Measurements from ENCODE around the gene RASGEF1C. TPM values are rescaled to one million over a fixed set of nuclear protein-coding genes. Genes with fewer than 3 reads are reported as not detected.

RASGEF1C gene
- total and polyA plus RNA-seq, 8 donors, result 0.20 to 6.8 (median 0.86) TPM; not detected in 4

DNA sequence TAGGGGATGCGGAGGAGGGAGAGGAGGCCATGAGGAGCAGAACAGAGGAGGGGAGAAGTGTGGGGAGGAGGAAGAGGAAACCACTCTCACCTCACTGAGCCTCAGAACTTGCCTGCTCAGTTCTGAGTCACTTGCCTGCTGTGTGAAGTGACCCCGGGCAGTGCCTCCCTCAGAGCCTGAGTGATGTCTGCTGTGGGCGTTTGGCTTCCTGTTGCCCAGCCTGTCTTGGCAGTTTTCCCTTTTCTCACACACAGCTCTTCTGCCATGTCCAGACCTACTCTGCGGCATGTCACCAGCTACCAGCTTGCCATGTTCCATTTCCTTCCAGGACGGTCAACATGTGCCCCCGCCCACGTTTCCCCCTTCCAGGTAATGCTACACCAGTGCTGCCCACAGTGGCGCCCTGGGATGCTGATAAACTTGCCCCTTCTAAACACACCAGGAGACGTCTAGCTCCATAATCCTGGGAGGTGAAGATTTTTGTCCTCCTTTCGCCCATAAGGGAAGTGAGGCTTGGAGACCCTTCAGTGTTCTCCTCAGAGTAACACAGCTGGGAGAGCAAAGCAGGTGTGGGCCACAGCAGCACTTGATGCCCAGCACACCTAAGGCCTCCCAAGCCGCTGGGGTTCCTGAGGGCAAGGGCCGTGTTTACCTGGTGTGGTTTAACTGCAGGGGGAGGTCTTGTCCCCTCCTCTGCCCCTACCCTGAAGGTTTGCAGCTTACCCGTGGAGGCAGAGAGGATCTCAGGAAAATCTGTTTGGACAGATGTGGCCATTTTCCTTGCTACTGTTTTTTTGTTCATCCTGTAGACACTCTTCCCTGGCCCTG lies 73.7 kb downstream of the RASGEF1C start:
- Histone ChIP-seq H3K36me3 (no peaks in the 10 kb centered on the region), H3K4me1 (no peaks in the 10 kb centered on the region), H3K9me3 (no peaks in the 10 kb centered on the region), H3K27me3 (peaks cover 0 to 55% (median 15%) of the 10 kb centered on the region in 3 donors), H3K27ac (no peak overlapping the region), H3K4me3 (no peak overlapping the region)
- TF ChIP-seq POLR2A (IDR thresholded peaks at IDR 0.05) (no peak), POLR2AphosphoS5 (IDR thresholded peaks at IDR 0.05) (no peak), EP300 (IDR thresholded peaks at IDR 0.05) (no peak)
- TF ChIP-seq, protein P1, sequence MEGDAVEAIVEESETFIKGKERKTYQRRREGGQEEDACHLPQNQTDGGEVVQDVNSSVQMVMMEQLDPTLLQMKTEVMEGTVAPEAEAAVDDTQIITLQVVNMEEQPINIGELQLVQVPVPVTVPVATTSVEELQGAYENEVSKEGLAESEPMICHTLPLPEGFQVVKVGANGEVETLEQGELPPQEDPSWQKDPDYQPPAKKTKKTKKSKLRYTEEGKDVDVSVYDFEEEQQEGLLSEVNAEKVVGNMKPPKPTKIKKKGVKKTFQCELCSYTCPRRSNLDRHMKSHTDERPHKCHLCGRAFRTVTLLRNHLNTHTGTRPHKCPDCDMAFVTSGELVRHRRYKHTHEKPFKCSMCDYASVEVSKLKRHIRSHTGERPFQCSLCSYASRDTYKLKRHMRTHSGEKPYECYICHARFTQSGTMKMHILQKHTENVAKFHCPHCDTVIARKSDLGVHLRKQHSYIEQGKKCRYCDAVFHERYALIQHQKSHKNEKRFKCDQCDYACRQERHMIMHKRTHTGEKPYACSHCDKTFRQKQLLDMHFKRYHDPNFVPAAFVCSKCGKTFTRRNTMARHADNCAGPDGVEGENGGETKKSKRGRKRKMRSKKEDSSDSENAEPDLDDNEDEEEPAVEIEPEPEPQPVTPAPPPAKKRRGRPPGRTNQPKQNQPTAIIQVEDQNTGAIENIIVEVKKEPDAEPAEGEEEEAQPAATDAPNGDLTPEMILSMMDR (IDR thresholded peaks at IDR 0.05), result no peak
- WGBS, 5 donors, result 47 to 53% (median 50%) methylated on average over 11 to 13 of the region's 13 CpGs
- intact Hi-C loops (cut with DNase I; ENCODE audit: low total_unique reads), result no loop called here
- peak; percentile 23 to 30 for DNase-seq

DNA sequence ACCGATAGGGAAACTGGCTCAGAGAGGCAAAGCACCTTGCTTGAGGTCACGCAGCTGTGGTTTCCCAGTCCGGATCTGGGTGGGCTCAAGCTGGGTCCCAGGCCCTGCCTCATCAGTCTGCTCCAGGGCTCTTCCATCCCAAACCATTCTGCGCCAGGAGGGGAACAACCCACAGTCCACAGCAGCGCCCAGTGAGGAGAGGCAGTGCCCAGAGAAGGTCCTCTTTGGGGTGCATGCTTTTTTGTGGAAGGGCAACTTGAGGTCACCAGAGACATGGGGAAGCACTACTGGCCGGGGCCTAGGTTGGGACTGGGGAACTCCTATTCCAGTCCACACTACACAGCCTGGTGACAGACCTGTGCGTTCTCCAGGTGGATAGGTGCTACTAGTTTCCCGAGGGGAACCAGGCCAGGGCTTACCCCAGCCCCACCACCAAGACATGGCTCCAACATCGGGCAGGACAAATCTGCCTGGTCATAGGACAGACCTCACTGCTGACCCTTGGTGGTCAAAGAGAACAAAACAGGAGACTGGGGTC lies 75.0 kb downstream of the RASGEF1C start:
- Histone ChIP-seq H3K4me1 (no peaks in the 10 kb centered on the region), H3K27me3 (peaks cover 0 to 42% (median 6%) of the 10 kb centered on the region in 3 donors), H3K4me3 (no peak overlapping the region), H3K9me3 (no peaks in the 10 kb centered on the region), H3K27ac (no peak overlapping the region), H3K36me3 (no peaks in the 10 kb centered on the region)
- DNase-seq, result peak; percentile 1 to 9
- WGBS, 5 donors, result 83 to 91% (median 89%) methylated on average over 7 to 9 of the region's 9 CpGs
- TF ChIP-seq EP300 (IDR thresholded peaks at IDR 0.05), result no peak
- TF ChIP-seq, protein P1 (IDR thresholded peaks at IDR 0.05), result no peak
- TF ChIP-seq POLR2A (IDR thresholded peaks at IDR 0.05), result no peak
- no peak for TF ChIP-seq POLR2AphosphoS5 (IDR thresholded peaks at IDR 0.05)
- intact Hi-C loops (cut with DNase I; ENCODE audit: low total_unique reads), result no loop called here

- TF ChIP-seq, protein P1 (IDR thresholded peaks at IDR 0.05), result no peak
- no peak for TF ChIP-seq POLR2AphosphoS5 (IDR thresholded peaks at IDR 0.05)
- no peak for TF ChIP-seq EP300 (IDR thresholded peaks at IDR 0.05)
- TF ChIP-seq POLR2A (IDR thresholded peaks at IDR 0.05), result no peak
- WGBS, 5 donors, result 72 to 89% (median 82%) methylated on average over 4 of the region's 4 CpGs
- Histone ChIP-seq H3K4me1 (no peaks in the 10 kb centered on the region), H3K27me3 (peaks cover 0 to 37% (median 6%) of the 10 kb centered on the region in 3 donors), H3K27ac (no peak overlapping the region), H3K4me3 (no peak overlapping the region), H3K9me3 (no peaks in the 10 kb centered on the region), H3K36me3 (no peaks in the 10 kb centered on the region)
- intact Hi-C loops (cut with DNase I; ENCODE audit: low total_unique reads), result no loop called here
- DNase-seq, result no peak
These were observed 75.5 kb downstream of the RASGEF1C start for GRCh38 chr5:180133551-180133950.

- TF ChIP-seq POLR2AphosphoS5 (IDR thresholded peaks at IDR 0.05), result no peak
- no peak for TF ChIP-seq EP300 (IDR thresholded peaks at IDR 0.05)
- TF ChIP-seq POLR2A (IDR thresholded peaks at IDR 0.05), result no peak
- TF ChIP-seq, protein P1 (IDR thresholded peaks at IDR 0.05), result no peak
- Histone ChIP-seq H3K36me3 (no peaks in the 10 kb centered on the region), H3K9me3 (no peaks in the 10 kb centered on the region), H3K4me3 (no peak overlapping the region), H3K4me1 (no peaks in the 10 kb centered on the region), H3K27ac (no peak overlapping the region), H3K27me3 (peaks cover 0 to 33% (median 6%) of the 10 kb centered on the region in 3 donors)
- intact Hi-C loops (cut with DNase I; ENCODE audit: low total_unique reads), result no loop called here
- DNase-seq, result peak; percentile 0 to 20
- 81 to 86% (median 86%) methylated on average over 5 to 9 of the region's 9 CpGs for WGBS, 5 donors
These were observed 76.0 kb downstream of the RASGEF1C start for GRCh38 chr5:180133060-180133459.
